ENCODE measurements around the gene GALNT9. TPM values are rescaled to one million over a fixed set of nuclear protein-coding genes. Genes with fewer than 3 reads are reported as not detected.

GALNT9 gene
- total RNA-seq, 1 experiment from 2014 or later: 0.44 TPM

DNA sequence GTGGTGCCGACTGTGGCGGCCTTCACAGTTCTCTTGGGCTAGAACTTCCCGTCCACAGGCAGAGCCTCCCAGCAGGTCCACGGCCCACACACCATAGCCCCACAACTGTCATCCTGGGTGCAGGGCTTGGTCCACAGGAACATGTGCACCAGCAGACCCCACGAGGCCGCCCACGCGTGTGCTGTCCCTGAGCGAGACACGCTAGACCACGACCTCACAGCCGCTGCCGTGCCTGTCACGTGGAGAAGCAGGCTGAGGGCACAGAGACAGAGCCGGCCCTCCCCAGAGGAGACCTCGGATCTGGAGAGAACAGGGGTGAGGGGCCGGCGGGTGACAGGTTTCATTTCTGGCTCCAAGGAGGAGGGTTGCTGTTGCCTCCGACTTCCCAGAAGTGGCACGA, 8.9 kb upstream of the GALNT9 start:
- no TSS peak for BruUV-seq (replicated peaks)

DNA sequence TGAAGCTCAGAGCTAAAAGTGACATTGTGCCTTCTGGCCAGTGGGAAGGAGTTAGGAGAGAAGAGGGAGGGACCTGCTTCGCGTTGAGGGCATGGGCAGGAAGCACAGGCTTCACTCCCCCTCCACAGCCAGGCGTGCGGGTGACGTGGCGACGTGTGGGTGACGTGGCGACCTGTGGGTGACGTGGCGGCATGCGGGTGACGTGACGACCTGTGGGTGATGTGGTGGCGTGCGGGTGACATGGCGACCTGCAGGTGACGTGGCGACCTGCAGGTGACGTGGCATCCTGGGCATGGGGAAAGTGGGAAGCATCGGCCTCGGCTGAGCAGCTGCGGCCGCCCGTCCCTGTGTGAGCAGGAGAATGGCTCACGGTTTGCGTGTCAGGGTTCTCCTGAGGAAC, 8.2 kb upstream of the GALNT9 start:
- no peaks in the 10 kb centered on the region for H4K20me1 ChIP-seq (ENCODE audit: low read length)
- intact Hi-C loops (cut with micrococcal nuclease): no loop called here

More for the DNA sequence above, 8.9 kb upstream of the GALNT9 start:
- intact Hi-C loops (cut with micrococcal nuclease): no loop called here
- H2AFZ ChIP-seq (ENCODE audit: low read length): no peak overlapping the region
- H3K4me3 ChIP-seq (ENCODE audit: low read length): no peak overlapping the region
- no peaks in the 10 kb centered on the region for H3K9me3 ChIP-seq (ENCODE audit: low read length)
- ChIA-PET CTCF (no interaction called here), POLR2A (ENCODE audit: unreplicated experiment) (no interaction called here)
- H3F3A ChIP-seq (ENCODE audit: low read length, unreplicated experiment): no peaks in the 10 kb centered on the region
- no peak overlapping the region for H3K4me2 ChIP-seq (ENCODE audit: low read length)
- H3K9me2 ChIP-seq (replicated peaks; ENCODE audit: low read length): no peaks in the 10 kb centered on the region
- no peaks in the 10 kb centered on the region for H3K79me2 ChIP-seq (ENCODE audit: low read length)
- no peak overlapping the region for H3K9ac ChIP-seq (ENCODE audit: low read length)
- H3K27me3 ChIP-seq (ENCODE audit: low read length): peaks cover 90% of the 10 kb centered on the region
- no peaks in the 10 kb centered on the region for H3K36me3 ChIP-seq (ENCODE audit: low read depth, low read length)
- ATAC-seq (no peak), DNase-seq (no peak)
- H3K27ac ChIP-seq (ENCODE audit: low read length): no peak overlapping the region
- H4K20me1 ChIP-seq (ENCODE audit: low read length): no peaks in the 10 kb centered on the region
- H3K4me1 ChIP-seq (ENCODE audit: insufficient read depth, low read length): peaks cover 3% of the 10 kb centered on the region; the same call in 1 of the 2 replicates
- no peak for TF ChIP-seq EZH2 (IDR thresholded peaks at IDR 0.05; ENCODE audit: low read length, unreplicated experiment)
- no peak for TF ChIP-seq EZH2phosphoT487 (IDR thresholded peaks at IDR 0.05; ENCODE audit: borderline replicate concordance, low read length)
- TF ChIP-seq, protein P1, sequence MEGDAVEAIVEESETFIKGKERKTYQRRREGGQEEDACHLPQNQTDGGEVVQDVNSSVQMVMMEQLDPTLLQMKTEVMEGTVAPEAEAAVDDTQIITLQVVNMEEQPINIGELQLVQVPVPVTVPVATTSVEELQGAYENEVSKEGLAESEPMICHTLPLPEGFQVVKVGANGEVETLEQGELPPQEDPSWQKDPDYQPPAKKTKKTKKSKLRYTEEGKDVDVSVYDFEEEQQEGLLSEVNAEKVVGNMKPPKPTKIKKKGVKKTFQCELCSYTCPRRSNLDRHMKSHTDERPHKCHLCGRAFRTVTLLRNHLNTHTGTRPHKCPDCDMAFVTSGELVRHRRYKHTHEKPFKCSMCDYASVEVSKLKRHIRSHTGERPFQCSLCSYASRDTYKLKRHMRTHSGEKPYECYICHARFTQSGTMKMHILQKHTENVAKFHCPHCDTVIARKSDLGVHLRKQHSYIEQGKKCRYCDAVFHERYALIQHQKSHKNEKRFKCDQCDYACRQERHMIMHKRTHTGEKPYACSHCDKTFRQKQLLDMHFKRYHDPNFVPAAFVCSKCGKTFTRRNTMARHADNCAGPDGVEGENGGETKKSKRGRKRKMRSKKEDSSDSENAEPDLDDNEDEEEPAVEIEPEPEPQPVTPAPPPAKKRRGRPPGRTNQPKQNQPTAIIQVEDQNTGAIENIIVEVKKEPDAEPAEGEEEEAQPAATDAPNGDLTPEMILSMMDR (conservative IDR thresholded peaks at IDR 0.05; ENCODE audit: low read depth, low read length): no peak

More for the DNA sequence above, 8.2 kb upstream of the GALNT9 start:
- no peaks in the 10 kb centered on the region for H3K79me2 ChIP-seq (ENCODE audit: low read length)
- H3K27me3 ChIP-seq (ENCODE audit: low read length): peaks cover 88% of the 10 kb centered on the region
- no peak overlapping the region for H2AFZ ChIP-seq (ENCODE audit: low read length)
- H3K9me2 ChIP-seq (replicated peaks; ENCODE audit: low read length): no peaks in the 10 kb centered on the region
- no peak for TF ChIP-seq EZH2phosphoT487 (IDR thresholded peaks at IDR 0.05; ENCODE audit: borderline replicate concordance, low read length)
- no peak for TF ChIP-seq EZH2 (IDR thresholded peaks at IDR 0.05; ENCODE audit: low read length, unreplicated experiment)
- TF ChIP-seq, protein P1 (conservative IDR thresholded peaks at IDR 0.05; ENCODE audit: low read depth, low read length): no peak
- no peaks in the 10 kb centered on the region for H3F3A ChIP-seq (ENCODE audit: low read length, unreplicated experiment)
- CTCF ChIA-PET: no interaction called here
- no peaks in the 10 kb centered on the region for H3K4me1 ChIP-seq (ENCODE audit: insufficient read depth, low read length)
- POLR2A ChIA-PET (ENCODE audit: unreplicated experiment): no interaction called here
- no peak for ATAC-seq
- no peak for DNase-seq
- H3K4me3 ChIP-seq (ENCODE audit: low read length): no peak overlapping the region
- H3K9me3 ChIP-seq (ENCODE audit: low read length): no peaks in the 10 kb centered on the region
- no TSS peak for BruUV-seq (replicated peaks)
- no peak overlapping the region for H3K9ac ChIP-seq (ENCODE audit: low read length)
- no peak overlapping the region for H3K27ac ChIP-seq (ENCODE audit: low read length)
- no peak overlapping the region for H3K4me2 ChIP-seq (ENCODE audit: low read length)
- H3K36me3 ChIP-seq (ENCODE audit: low read depth, low read length): no peaks in the 10 kb centered on the region
